Stimulated activated CD8-positive, alpha-beta memory T cell treated with anti-CD3 and anti-CD28 coated beads, Interleukin-7, amount 100 ng/mL, for 24 hours (primary cell): Measurements from ENCODE around the gene COMMD10.

ENCODE experiments used
- DNase-seq: peaks from one replicate; pipeline ENCODE4 v3.0.0-alpha.2; 2020; ENCODE audit warnings: low read depth

COMMD10 gene

GRCh38 chr5:116216246-116216645 is 131.4 kb downstream of the COMMD10 start:
- DNase-seq, result no peak

- DNase-seq, result no peak
These were observed 140.6 kb downstream of the COMMD10 start for GRCh38 chr5:116225281-116225922.

- no peak for DNase-seq
These were observed 144.4 kb downstream of the COMMD10 start for GRCh38 chr5:116229131-116229689.

GRCh38 chr5:116231288-116231687 is 146.5 kb downstream of the COMMD10 start:
- DNase-seq, result no peak

DNA sequence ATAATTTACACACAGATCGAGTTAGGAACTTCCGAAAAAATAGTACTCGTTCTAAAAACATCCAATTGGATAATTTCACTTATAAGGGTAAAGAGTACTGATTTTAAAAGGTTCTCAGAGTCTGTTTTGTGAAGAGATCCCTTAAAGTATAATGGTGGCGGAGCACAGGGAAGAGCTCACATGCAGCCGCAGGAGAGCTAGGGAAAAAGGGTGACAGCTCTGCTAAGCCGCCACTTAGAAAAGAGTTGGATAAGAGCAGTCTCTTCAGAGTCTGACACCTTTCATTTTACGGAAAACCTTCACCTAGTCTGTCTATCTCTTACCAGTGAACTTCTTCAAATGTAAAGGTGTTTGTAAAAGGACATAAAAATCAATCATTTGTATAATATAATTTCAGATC is 149.9 kb downstream of the COMMD10 start:
- DNase-seq, result no peak

DNA sequence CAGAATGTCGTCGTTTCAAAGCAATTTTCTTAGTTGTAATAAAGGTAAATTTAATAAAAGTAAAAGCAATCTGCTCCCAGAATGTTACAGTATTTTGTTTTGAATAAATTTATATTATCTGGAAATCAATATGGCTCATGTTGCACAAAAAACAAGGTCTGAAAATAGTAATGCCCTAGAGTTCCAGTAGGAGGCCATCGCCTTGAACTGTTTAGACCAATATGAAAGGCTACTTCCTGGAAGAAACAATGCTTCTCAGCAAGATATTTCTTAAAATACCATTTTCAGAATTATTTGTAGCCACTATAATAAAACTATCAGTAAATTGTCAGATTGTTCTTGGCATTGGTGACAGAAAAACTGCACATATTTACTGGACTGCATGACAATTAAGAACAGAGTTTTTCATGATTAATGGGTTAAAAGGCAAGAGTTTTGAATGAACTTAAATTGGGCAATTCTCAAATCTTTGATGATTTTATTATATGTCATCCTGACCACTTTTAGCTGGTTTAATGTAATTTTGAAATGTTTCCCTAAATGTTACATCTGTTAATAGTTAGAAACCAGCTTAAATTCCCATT is 153.2 kb downstream of the COMMD10 start:
- no peak for DNase-seq

GRCh38 chr5:116242343-116242742 is 157.5 kb downstream of the COMMD10 start:
- no peak for DNase-seq

DNA sequence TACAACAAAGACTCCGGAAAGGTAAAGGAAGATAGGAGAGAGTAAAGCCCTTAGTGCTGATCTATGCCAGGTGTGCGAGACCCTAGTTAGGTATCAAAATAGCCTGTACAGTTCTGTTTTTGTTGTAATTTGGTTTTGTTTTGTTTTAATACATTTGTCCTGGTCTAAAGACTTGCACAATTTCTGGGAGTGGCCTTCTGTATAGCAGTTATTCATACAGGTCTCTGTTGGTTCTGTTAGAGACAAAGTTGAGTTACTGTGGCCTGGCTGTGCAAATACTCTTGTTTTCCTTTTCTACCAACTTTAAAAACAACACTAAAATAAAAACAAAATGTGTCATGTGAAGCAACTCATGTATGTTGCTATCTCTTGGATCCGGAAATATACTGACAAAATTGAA is 163.6 kb downstream of the COMMD10 start:
- no peak for DNase-seq

- DNase-seq, result no peak
These were observed 164.8 kb downstream of the COMMD10 start for GRCh38 chr5:116249648-116250047.

GRCh38 chr5:116256717-116257116 is 171.9 kb downstream of the COMMD10 start:
- no peak for DNase-seq

- DNase-seq, result no peak
These were observed 180.6 kb downstream of the COMMD10 start for GRCh38 chr5:116265471-116265870.

- DNase-seq, result no peak
These were observed 186.7 kb downstream of the COMMD10 start for GRCh38 chr5:116271446-116272025.

DNA sequence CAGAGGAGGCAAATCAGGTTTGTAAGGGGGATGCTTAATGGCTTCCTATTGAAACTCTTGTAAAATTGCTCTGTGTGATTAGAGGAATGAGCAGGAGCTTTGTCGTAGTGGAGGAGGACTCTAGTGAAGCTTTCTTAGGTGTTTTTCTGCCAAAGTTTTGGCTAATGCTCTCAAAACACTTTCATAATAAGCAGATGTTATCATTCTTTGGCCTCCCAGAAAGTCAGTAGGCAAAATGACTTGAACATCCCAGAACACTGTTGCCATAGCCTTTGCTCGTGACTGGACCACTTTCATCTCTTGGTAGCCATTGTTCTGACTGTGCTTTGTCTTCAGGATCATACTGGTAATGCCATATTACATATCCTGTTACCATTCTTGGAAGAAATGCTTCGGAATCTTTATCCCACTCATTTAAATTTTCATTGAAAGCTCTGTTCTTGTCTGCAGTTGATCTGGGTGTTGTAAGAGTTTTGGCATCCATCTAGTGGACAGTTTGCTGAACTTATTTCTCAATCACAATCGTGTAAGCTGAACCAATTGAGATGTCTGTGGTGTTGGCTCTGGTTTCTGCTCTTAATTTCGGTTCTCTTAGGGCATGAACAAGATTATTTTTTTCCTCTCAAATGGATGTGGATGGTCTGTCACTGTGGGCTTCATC is 187.6 kb downstream of the COMMD10 start:
- DNase-seq, result no peak

GRCh38 chr5:116273448-116274242 is 188.8 kb downstream of the COMMD10 start:
- DNase-seq, result no peak

GRCh38 chr5:116274251-116274650 is 189.4 kb downstream of the COMMD10 start:
- DNase-seq, result no peak

DNA sequence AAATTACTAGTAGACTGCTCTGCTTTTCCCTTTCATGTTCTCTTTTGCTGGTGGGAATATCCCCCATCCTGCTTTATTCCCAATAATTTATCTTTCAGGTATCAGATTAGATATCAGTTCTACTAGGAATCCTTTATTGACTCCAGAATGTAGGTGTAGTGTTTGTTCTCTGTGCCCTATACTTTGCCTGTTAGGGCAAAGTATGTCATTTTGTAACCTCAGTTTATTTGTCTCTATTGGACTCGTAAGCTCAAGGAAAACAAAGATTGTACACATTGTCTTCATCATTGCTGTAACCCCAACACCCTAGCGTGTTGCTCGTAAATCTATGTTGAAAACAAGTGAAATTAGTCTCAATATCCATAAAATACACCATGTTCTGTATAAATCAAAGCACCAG is 190.5 kb downstream of the COMMD10 start:
- DNase-seq, result no peak

DNA sequence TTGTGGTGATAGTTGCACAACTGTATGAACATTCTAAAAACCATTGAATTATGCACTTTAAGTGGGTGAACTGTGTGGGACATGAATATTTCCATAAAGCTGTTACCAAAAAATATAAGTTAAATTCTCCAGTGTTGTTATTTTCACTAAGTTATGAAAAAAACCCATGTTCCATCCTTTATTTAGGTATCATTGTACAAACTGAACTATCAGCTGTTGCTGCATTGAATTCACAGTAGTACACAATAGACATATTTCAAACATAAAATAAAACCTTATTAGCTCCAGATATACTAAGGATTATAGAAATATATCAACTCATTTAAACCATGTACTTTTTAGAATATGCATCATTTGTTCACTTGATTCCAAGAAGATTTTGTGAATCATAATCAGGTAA is 192.1 kb downstream of the COMMD10 start:
- DNase-seq, result no peak

GRCh38 chr5:116280149-116280803 is 195.5 kb downstream of the COMMD10 start:
- DNase-seq, result no peak

GRCh38 chr5:116281309-116281708 is 196.5 kb downstream of the COMMD10 start:
- no peak for DNase-seq

GRCh38 chr5:116288524-116288923 is 203.7 kb downstream of the COMMD10 start:
- no peak for DNase-seq

DNA sequence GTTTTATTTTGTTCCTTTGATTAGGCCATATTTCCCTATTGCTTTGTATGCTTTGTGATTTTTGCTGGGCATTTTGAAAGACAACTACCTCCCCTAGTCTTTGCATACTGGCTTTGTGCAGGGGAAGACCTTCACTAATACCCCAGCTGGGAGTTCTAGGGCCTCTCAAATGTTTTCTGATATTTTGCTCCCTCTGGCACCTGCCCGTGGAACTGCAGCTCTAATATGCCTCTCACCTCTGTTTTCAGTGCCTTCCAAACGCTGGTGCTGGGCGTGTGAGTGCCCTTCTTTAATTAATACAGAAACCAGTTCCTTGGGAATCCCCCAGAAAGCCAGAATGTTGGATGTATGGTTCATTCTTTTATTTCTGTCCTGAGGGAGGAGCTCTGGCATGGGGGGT is 204.5 kb downstream of the COMMD10 start:
- no peak for DNase-seq

DNA sequence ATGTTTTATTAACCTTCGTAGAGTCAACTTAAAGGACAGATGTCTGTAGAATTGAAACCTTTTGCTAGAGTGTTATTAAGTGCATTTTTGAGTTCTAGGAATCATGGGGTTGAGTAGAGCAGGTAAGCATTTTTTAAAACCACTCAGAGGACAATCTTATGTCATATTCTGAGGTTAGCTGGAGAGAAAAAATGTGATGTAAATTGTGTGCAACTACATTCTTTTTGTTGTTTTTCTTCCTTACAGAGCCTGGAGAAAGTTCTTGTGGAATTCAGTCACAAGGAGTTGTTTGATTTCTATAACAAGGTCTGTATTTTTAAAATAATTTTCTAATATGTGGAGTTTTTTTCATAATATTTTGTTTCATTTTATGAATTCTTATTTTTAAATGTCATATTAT is 206.4 kb downstream of the COMMD10 start:
- DNase-seq, result no peak
